ENCODE results near the gene CAMK2B.

DNA sequence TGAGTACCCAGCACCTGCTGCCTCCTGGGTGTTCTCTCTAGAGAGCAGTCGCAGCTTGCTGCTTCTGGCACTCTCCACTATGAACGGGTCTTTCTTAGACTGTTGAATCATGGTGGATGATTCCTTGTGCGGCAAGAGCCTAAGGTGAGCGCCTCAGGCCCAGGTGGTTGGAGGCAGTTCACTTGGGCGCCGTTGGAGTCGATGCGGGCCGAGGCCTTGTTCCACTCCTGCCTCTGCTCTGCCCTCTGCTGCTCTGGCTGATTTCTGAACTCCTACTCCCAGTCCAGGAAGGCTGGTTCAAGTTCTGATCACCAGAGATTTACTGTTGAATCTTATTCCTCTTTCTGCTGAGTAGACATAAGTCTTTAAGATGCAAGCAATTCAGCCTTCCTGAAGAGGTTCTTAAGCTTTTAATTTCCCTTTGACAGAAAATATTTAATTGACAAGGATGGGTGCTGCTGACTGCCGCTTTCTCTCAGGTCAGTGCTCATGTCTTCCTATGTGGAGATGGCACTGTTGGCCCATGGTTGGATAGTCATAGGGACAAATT, 114.2 kb downstream of the CAMK2B start:
- TF ChIP-seq, protein P1, sequence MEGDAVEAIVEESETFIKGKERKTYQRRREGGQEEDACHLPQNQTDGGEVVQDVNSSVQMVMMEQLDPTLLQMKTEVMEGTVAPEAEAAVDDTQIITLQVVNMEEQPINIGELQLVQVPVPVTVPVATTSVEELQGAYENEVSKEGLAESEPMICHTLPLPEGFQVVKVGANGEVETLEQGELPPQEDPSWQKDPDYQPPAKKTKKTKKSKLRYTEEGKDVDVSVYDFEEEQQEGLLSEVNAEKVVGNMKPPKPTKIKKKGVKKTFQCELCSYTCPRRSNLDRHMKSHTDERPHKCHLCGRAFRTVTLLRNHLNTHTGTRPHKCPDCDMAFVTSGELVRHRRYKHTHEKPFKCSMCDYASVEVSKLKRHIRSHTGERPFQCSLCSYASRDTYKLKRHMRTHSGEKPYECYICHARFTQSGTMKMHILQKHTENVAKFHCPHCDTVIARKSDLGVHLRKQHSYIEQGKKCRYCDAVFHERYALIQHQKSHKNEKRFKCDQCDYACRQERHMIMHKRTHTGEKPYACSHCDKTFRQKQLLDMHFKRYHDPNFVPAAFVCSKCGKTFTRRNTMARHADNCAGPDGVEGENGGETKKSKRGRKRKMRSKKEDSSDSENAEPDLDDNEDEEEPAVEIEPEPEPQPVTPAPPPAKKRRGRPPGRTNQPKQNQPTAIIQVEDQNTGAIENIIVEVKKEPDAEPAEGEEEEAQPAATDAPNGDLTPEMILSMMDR (IDR thresholded peaks at IDR 0.05; ENCODE audit: low read depth, low read length, poor library complexity, severe bottlenecking): no peak
- TF ChIP-seq EZH2phosphoT487 (IDR thresholded peaks at IDR 0.05; ENCODE audit: borderline replicate concordance, low read length): no peak
